Gastrocnemius medialis (tissue), 4 donors: Measurements from ENCODE around the gene ACOT11. TPM values are rescaled to one million over a fixed set of nuclear protein-coding genes. Genes with fewer than 3 reads are reported as not detected.
A peak's percentile ranks its signal among the peaks of the same experiment; 100 is the strongest.

Experiments
- ATAC-seq, 2 donors: fragments of 150-250 bp; one replicate each; pipeline ENCODE4 v1.9.1; 2016
- DNase-seq, 2 donors: peaks; one replicate each; pipeline ENCODE4 v3.0.0-alpha.2; 2019
- H3K27ac ChIP-seq, 4 donors: fragments of 200-600 bp; sonication (generic); 1 replicate in 1 of 4; 2 replicates in 3 of 4; pipeline ENCODE4 v1.5.1; 2016 to 2018; ENCODE audit warnings: mild to moderate bottlenecking in 2 of 4, moderate library complexity in 1 of 4
- H3K27me3 ChIP-seq, 3 donors: fragments of 200-600 bp; sonication (generic) in 2 of 3; 1 replicate in 1 of 3; 2 replicates in 2 of 3; pipeline versions ENCODE4 v1.5.1 to v1.6.0; 2016 to 2019; ENCODE audit warnings: mild to moderate bottlenecking in 1 of 3, moderate library complexity in 1 of 3
- H3K36me3 ChIP-seq, 2 donors: fragments of 200-600 bp; sonication (generic) in 1 of 2; one replicate each; pipeline ENCODE4 v1.5.1; 2017 to 2018
- H3K4me1 ChIP-seq, 2 donors: fragments of 200-600 bp; sonication (generic) in 1 of 2; one replicate each; pipeline ENCODE4 v1.5.1; 2016 to 2017; ENCODE audit warnings: mild to moderate bottlenecking in 2 of 2
- H3K4me3 ChIP-seq, 4 donors: fragments of 200-600 bp; sonication (generic) in 3 of 4; 1 replicate in 1 of 4; 2 replicates in 3 of 4; pipeline ENCODE4 v1.5.1; 2016 to 2019; ENCODE audit warnings: mild to moderate bottlenecking in 2 of 4
- H3K9me3 ChIP-seq, 3 donors: fragments of 200-600 bp; sonication (generic) in 2 of 3; 1 replicate in 1 of 3; 2 replicates in 2 of 3; pipeline ENCODE4 v1.5.1; 2016 to 2019
- POLR2A ChIP-seq, 2 donors: fragments of 450-650 bp; IDR thresholded peaks; one replicate each; pipeline ENCODE4 v1.6.1; 2017; ENCODE audit warnings: antibody characterized with exemption in 2 of 2, mild to moderate bottlenecking in 2 of 2, moderate library complexity in 2 of 2
- in situ Hi-C, 4 donors: fragments of 200-750 bp; cut with MboI; loops; one replicate each; pipeline versions ENCODE4 v1.15.0 to v1.8.0; 2017; ENCODE audit warnings: low sequenced_read_pairs in 4 of 4
- intact Hi-C: fragments of 100-400 bp; cut with DNase I; formaldehyde crosslinking; loops from one replicate; pipeline ENCODE4 v1.15.1; 2023; ENCODE audit warnings: low total_unique reads
- total RNA-seq, 4 donors: library from RNA; depleted of rRNA; stranded (reverse); fragments of >200 nt; gene quantifications; one replicate each; pipeline versions ENCODE4 v1.1.0 to v1.2.3, GENCODE V29; 2016
- TF ChIP-seq, protein P1 (sequence below), 5 experiments: fragments of 450-650 bp in 3 of 5; fragments of 200-600 bp in 2 of 5; sonication (generic) in 2 of 5; IDR thresholded peaks in 4 of 5; conservative IDR thresholded peaks in 1 of 5; 1 replicate in 4 of 5; 2 replicates in 1 of 5; pipeline ENCODE4 v1.5.1; 2016 to 2019; ENCODE audit warnings: antibody characterized with exemption in 5 of 5, mild to moderate bottlenecking in 3 of 5, moderate library complexity in 3 of 5

The ACOT11 gene
- total RNA-seq, 4 donors from 2014 or later, result 0.90 to 3.2 (median 1.2) TPM

DNA sequence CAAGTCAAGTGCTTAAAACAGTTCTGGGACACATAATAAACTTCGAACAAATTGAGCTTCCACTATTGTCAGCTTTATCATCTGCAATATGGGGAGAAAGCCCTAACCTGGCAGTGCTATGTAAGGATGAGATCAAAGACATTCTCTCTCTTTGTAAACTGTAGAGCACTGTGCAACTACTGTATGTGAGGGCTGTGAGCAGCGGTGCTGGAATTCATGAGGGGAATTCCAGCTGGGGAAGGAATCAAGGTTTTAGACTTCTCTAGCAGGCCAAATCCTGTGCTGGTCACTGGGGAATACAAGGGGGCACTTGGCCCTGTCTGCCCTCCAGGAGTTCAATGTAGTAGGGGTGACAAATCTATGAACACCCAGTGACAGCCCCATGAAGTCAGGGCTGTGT is 66.0 kb downstream of the ACOT11 start:
- in situ Hi-C loops, result no loop called here
- Histone ChIP-seq H3K36me3 (no peaks in the 10 kb centered on the region), H3K27me3 (no peaks in the 10 kb centered on the region), H3K9me3 (no peaks in the 10 kb centered on the region), H3K4me1 (no peaks in the 10 kb centered on the region), H3K27ac (no peak overlapping the region), H3K4me3 (no peak overlapping the region)
- TF ChIP-seq, protein P1, sequence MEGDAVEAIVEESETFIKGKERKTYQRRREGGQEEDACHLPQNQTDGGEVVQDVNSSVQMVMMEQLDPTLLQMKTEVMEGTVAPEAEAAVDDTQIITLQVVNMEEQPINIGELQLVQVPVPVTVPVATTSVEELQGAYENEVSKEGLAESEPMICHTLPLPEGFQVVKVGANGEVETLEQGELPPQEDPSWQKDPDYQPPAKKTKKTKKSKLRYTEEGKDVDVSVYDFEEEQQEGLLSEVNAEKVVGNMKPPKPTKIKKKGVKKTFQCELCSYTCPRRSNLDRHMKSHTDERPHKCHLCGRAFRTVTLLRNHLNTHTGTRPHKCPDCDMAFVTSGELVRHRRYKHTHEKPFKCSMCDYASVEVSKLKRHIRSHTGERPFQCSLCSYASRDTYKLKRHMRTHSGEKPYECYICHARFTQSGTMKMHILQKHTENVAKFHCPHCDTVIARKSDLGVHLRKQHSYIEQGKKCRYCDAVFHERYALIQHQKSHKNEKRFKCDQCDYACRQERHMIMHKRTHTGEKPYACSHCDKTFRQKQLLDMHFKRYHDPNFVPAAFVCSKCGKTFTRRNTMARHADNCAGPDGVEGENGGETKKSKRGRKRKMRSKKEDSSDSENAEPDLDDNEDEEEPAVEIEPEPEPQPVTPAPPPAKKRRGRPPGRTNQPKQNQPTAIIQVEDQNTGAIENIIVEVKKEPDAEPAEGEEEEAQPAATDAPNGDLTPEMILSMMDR (IDR thresholded peaks at IDR 0.05 in 4 of 5, conservative IDR thresholded peaks at IDR 0.05 in 1 of 5), result no peak
- TF ChIP-seq POLR2A (IDR thresholded peaks at IDR 0.05), result no peak
- no peak for DNase-seq
- ATAC-seq, result no peak
- intact Hi-C loops, result no loop called here

DNA sequence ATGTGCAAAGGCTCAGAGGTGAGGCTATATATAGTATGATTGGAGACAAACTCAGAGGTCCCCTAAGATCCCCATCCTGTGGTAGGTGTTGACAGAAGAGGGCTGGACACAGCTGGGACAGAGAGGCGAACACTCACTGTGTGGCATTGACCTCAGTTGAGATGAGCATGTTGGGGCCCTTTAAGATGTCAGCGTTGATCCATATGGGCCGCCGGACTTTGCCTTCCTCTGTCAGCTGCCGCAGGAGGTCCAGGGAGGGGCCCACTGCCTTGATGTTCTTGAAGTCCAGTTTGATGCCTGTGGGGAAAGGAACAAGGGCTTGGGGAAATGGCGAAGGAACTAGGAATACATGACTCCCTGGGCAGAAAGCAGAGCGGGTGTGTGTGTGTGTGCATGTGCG is 66.5 kb downstream of the ACOT11 start:
- Histone ChIP-seq H3K9me3 (no peaks in the 10 kb centered on the region), H3K27me3 (no peaks in the 10 kb centered on the region), H3K36me3 (no peaks in the 10 kb centered on the region), H3K4me3 (no peak overlapping the region), H3K4me1 (no peaks in the 10 kb centered on the region), H3K27ac (no peak overlapping the region)
- ATAC-seq (no peak), DNase-seq (no peak)
- TF ChIP-seq POLR2A (IDR thresholded peaks at IDR 0.05), result no peak
- TF ChIP-seq, protein P1 (IDR thresholded peaks at IDR 0.05 in 4 of 5, conservative IDR thresholded peaks at IDR 0.05 in 1 of 5), result no peak
- intact Hi-C loops, result no loop called here
- in situ Hi-C loops, result no loop called here

DNA sequence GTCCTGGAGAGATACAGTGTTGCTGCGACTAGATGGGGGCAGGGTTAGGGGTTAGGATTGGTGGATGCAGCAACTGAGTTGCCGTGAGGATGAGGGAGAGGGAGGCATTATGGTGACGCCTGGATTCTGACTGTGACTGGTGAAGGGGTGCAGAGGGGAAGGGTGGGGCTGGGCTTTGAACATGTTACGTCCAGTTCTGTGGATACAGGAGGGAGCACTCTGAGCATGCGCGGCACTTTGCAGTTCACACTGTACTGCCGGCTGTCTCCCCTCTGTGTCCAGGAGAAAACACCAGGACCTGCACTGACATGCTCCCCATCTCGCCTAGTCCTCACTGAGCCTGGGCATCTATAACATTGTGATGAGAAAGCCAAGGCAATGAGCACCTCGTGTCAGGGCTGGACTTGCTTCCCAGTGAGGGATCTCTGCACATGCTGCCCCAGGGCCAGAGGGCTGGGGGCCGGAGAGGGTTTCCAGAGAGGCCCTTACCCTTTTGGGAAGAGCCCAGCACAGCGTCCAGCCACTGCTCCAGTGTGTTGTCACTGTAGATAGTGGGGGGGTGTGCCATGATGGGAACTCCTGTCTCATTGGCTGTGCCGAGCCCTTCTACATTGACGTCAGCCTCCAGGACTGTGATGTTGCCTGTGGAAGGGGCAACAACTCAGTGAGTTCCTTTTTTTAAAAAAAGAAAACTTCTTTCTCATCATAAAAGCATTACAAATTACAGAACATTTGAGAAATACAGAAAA is 67.7 kb downstream of the ACOT11 start:
- DNase-seq (no peak), ATAC-seq (no peak)
- Histone ChIP-seq H3K4me1 (no peaks in the 10 kb centered on the region), H3K4me3 (no peak overlapping the region), H3K36me3 (no peaks in the 10 kb centered on the region), H3K27ac (no peak overlapping the region), H3K9me3 (no peaks in the 10 kb centered on the region), H3K27me3 (no peaks in the 10 kb centered on the region)
- intact Hi-C loops, result no loop called here
- in situ Hi-C loops, result no loop called here
- TF ChIP-seq, protein P1 (IDR thresholded peaks at IDR 0.05 in 4 of 5, conservative IDR thresholded peaks at IDR 0.05 in 1 of 5), result no peak
- no peak for TF ChIP-seq POLR2A (IDR thresholded peaks at IDR 0.05)

DNA sequence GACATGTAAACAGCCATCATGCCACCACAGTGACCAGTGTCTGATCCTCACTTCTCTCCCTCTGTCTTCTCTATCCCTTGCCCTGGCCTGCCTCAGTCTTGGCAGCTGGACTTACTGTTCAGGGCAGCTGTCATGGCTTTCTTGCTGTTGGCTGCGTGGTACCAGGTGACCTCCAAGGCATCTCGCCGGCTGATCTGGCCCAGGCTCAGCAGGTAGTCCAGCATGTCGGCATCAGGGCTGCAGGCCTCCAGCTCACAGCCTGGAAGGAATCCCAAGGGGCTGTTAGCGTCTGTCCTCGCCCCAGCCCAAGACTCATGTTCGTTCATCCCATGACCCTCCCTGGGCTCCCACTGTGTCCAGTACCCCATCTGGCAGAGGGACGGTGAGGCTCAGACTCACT is 71.7 kb downstream of the ACOT11 start:
- Histone ChIP-seq H3K9me3 (no peaks in the 10 kb centered on the region), H3K36me3 (no peaks in the 10 kb centered on the region), H3K27me3 (no peaks in the 10 kb centered on the region), H3K4me3 (no peak overlapping the region), H3K27ac (no peak overlapping the region), H3K4me1 (peaks cover 0 to 2% of the 10 kb centered on the region in 2 donors)
- ATAC-seq (no peak), DNase-seq (peak in 1 of 2 donors; percentile 23)
- intact Hi-C loops (no loop called here), in situ Hi-C loops (no loop called here)
- TF ChIP-seq POLR2A (IDR thresholded peaks at IDR 0.05), result no peak

DNA sequence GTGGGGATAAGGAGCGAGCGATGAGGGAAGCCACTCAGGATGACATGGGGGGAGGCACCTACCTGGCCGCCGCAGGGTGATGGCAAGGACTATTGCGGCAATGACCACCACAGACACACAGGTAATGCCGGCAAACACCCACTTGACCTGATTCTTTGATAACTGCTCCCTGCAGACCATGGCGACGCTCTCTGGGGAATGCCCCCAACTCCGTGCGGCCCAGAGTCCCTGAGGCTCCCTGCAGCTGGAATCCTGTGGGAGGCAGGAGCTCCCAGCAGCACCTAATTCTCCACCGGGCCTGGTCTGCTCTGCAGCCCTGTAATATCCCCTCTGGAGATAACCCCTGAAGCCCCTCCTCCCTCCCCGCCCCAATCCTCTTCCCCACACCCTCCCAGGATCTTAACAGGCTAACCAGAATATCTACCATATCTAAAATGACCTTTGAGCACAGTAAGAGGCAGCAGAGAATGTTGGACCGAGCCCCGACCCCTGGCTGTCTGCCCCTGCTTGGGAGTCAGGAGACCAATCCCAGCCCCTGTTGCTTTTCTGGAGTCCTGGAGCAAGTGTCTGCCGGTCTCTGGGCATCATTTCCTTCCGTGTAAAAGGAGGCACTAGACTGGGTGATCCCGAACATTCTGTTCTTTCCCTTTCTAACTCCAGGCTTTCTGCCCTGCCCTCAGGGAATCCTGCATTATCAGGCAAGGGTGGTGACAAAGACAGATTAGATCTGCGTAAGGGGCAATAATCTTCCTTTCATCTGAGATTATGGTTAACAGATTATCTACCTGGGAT is 75.4 kb downstream of the ACOT11 start, which contains the start of gene FAM151A:
Gene FAM151A, minus strand, starts transcription at position 310 of the 792 bp plus-strand sequence. Its CDS starts 130 bp downstream, at position 180.
- Histone ChIP-seq H3K27ac (no peak within 1 kb of the TSS), H3K27me3 (no peaks in the 10 kb centered on the region), H3K9me3 (no peaks in the 10 kb centered on the region), H3K4me3 (no peak within 1 kb of the TSS), H3K4me1 (peaks cover 0 to 2% of the 10 kb centered on the region in 2 donors), H3K36me3 (no peaks in the 10 kb centered on the region)
- in situ Hi-C loops, result no loop called here
- intact Hi-C loops, result no loop called here
- ATAC-seq, result no peak
- TF ChIP-seq POLR2A (IDR thresholded peaks at IDR 0.05), result no peak
- TF ChIP-seq, protein P1 (IDR thresholded peaks at IDR 0.05 in 4 of 5, conservative IDR thresholded peaks at IDR 0.05 in 1 of 5), result no peak
- no peak for DNase-seq
